GM18507 (cell line): ENCODE measurements around the gene SERINC5.
"Not testable (repeated sequence)": the region's sequence is repeated elsewhere in the genome, so short reads cannot be mapped to it uniquely, and the experiment has no call there.

Experiments used
- DNase-seq: peaks from one replicate; pipeline ENCODE4 v3.0.0; 2011; ENCODE audit warnings: low read depth; ENCODE audit not compliant: insufficient read length; ENCODE audit errors: extremely low spot score
- FAIRE-seq: peaks from 2 replicates; lab custom pipeline; 2011; peaks lifted over from hg19 to GRCh38; lab: Jason Lieb, UNC

SERINC5 gene

DNA sequence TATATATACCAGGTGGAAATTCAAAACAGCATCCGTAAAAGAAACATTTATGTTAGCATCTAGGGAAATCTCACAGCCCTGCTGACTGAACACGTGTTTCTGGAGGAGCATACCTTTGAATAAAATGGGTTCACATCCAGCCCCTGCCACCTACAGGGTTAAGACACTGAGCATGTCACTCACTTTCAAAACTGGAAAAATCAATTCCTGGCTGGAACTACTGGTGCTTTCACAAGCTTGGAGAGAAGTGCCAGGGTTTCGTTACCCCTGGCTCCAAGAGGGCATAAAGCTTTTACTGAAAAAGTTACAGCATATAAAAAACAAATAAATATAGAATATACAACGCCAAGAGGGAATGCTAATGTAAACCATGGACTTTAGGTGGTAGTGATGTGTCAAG, 48.0 kb downstream of the SERINC5 start:
- FAIRE-seq (no peak), DNase-seq (no peak)

DNA sequence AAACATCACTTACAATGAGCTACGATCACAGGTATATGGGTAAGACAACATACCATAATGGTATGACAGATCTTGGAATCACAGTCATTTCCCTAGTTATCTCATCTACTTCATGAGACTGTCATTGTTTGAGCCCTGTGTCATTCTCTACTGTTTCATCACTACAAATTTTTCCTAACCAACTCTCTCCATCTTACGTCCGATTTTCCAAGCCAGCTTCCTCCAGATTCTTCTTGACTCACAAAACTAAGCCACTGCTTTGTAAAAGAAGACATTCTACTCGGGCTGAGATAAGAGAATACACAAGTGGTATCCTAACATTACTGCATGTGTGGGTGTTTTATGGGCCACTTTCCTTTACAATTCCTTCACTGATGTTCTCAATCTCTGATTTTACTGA, 49.6 kb downstream of the SERINC5 start:
- DNase-seq (no peak), FAIRE-seq (no peak)

DNA sequence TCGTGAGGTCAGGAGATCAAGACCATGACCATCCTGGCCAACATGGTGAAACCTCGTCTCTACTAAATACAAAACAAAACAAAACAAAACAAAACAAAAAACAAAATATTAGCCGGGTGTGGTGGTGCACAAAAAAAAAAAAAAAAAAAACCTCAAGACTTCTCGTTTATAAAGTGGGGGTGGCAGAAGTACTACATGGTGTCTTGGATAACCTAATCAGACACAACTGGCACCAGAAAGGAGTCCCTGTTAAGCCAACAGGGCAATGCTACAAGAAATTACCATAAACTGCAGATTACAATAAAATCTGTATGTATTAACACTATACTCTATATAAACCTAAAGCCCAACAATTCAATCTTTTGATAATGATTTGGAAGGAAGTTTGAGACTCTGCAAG, 50.0 kb downstream of the SERINC5 start:
- no peak for DNase-seq
- FAIRE-seq: no peak

DNA sequence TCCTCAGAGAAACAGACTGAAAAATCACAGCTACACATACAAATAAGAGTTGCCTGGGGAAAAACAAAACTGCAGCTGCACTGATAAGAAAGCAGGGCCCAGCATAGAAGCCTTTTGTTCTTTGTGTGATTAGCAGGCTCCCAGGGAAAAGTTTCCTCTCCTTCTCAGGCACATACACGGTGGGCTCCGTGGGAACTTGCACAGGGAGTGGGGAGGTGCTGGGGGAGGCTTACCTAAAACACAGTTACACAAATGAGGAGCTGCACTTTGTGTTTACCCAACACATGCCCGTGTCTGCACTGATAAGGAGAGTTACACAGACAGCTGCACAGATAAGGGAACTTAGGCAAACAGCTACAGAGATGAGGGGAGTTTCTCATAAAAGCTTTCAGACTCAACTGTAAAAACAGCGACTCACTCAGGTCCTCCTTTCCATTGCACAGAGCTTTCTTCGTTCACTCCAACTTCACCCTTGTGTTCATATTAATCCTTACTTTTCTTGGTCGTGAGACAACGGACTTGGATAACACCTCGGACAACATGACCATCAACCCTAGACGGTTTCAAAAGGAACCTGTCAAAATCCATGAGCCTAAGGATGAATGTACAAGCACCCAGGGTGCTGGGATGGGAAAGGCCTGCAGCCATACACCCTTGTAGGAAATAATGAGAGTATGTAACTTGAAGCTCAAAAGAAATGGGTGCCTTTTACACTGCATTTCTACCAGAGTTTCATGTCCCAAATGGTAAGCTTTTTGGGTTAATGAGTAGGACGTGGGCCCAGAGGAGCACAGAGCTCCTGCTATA, 50.8 kb downstream of the SERINC5 start:
- FAIRE-seq: no peak
- no peak for DNase-seq

- not testable (repeated sequence) for DNase-seq, FAIRE-seq
Observed at GRCh38 chr5:80201763-80202162, 54.1 kb downstream of the SERINC5 start.

- DNase-seq (no peak), FAIRE-seq (no peak)
Observed at GRCh38 chr5:80198920-80199319, 56.9 kb downstream of the SERINC5 start.

DNA sequence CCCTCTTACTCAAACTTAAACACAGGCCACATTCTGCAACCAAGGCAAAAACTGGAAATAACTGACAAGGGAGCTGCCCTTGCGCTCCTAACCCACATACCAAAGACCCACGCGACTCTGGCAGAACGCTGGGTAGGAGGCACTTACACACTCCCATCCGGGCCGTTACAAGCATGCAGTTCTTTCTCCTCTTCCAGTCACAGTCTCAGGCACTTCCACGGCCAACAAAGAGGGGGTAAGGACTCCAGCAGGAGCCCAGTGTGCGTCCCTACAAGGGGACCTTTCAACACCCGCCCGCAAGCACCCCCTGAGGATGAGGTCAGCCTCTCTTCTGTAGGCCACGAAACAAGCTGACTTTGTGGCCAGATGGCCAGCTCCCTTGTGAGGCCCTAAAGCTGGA, 57.4 kb downstream of the SERINC5 start:
- FAIRE-seq (no peak), DNase-seq (no peak)

DNA sequence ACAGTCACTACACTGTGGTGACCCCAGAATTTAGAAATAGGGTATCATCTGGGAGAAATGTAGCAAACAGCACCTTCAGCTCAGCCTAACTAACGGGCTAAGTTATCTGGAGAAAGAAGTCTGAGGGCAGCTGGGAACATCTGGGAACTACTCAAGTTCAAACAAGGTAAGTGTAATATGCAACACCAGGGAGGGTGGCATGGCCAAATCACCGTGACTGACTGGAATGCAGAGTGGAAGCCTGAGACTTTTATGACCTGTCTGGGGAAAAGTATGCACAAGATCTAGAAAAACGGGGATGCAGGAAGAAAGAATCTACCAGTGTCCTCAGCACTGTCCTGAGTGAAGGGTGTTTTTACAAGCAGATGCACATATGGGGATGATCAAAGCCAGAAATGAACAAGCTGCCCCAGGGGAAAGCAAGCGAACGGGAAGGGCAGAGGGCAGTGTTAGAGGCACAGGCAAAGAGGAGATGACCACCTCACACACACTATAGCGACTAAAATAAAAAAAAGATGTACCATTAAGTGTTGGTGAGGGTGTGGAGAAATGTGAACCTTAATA, 59.9 kb downstream of the SERINC5 start:
- DNase-seq (no peak), FAIRE-seq (no peak)

- FAIRE-seq (no peak), DNase-seq (no peak)
Observed at GRCh38 chr5:80194468-80194867, 61.4 kb downstream of the SERINC5 start.

GRCh38 chr5:80193401-80193800, 62.4 kb downstream of the SERINC5 start:
- DNase-seq: no peak

DNA sequence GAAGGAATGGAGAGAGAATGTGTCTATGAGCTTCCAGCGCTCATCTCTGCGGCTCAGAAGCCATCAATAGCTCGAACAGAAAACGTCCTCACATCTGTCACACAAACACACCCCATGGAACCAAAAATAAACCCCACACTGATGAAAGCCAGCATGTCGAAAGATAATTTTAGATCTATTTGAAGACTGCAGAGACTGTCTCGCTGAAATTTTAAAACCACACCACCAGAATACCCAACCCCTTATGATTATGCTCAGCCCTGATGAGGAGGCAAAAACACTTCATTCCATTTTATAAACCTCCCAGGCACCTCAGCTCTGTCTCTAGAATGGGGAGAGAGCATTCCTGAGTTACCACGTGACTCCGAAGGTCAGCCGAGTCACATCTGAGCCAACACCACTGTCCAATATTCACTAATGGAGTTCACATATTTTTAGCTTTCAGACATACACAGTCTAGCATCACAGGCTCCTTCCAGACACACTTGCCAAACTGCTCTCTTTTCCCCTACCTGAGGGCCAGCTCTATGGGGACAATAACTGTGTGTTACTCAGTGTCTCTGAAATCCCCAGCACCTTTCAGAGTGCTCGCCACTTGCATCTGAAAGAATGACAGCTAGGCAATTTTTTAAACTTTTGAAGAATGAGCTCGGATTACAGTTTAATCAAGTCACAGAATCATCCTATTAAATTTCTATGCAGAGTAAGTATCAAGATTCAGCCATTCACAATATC, 63.2 kb downstream of the SERINC5 start:
- DNase-seq (no peak), FAIRE-seq (no peak)

More at GRCh38 chr5:80193401-80193800, 62.4 kb downstream of the SERINC5 start:
- FAIRE-seq: no peak

- FAIRE-seq (no peak), DNase-seq (no peak)
Observed at GRCh38 chr5:80191991-80192398, 63.9 kb downstream of the SERINC5 start.

DNA sequence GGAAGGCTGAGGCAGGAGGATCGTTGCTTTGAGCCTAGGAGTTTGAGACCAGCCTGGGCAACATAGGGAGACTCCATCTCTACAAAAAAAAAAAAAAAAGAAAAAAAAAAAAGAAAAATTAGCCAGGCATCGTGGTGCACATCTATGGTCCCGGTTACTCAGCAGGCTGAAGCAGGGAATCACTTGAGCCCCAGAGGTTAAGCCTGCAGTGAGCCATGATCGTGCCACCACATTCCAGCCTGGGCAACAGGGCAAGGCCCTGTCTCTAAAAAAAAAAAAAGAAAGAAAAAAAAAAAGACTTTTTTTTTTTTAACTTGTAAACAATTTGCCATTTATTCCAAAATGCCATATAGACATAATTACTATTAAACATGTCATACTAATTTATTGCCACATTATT, 64.5 kb downstream of the SERINC5 start:
- no peak for FAIRE-seq

DNA sequence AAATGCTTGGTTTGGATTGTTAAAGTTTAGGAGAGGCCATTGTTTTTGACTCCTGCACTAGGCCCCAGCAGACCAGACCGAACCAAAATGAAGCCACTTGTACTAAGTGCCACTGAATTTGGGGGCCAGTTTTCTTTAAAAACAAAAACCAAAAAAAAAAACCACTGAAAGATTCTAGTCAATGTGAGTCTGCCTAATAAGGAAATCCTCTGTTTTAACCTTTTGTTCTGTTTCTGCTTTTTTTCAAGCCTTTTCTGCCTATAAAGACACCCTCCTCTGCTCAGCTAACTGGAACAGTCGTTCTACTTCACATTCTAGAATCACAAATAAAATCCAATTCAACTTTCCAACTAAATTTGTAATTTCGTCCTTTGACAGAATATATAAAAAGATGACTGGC, 64.9 kb downstream of the SERINC5 start:
- FAIRE-seq: no peak

More for the DNA sequence above, 64.5 kb downstream of the SERINC5 start:
- no peak for DNase-seq

DNA sequence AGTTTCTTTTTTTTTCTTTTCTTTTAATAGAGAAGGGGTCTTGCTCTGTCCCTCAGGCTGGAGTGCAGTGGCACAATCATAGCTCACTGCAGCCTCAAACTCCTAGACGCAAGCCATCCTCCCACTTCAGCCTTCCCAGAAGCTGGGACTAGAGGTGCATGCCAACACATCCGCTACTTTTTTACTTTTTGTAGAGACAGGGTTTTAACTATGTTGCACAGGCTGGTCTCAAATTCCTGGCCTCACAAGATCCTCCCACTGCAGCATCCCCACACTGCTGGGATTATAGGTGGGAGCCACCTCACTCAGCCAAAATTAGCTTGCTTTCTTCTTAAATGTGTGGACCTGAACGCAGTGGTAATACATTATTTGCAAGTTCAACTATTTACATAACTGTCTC, 66.1 kb downstream of the SERINC5 start:
- DNase-seq: no peak
- no peak for FAIRE-seq

More for the DNA sequence above, 64.9 kb downstream of the SERINC5 start:
- DNase-seq: no peak

- DNase-seq (no peak), FAIRE-seq (no peak)
Observed at GRCh38 chr5:80189201-80189600, 66.6 kb downstream of the SERINC5 start.

- DNase-seq (no peak), FAIRE-seq (no peak)
Observed at GRCh38 chr5:80187421-80188090, 68.3 kb downstream of the SERINC5 start.

DNA sequence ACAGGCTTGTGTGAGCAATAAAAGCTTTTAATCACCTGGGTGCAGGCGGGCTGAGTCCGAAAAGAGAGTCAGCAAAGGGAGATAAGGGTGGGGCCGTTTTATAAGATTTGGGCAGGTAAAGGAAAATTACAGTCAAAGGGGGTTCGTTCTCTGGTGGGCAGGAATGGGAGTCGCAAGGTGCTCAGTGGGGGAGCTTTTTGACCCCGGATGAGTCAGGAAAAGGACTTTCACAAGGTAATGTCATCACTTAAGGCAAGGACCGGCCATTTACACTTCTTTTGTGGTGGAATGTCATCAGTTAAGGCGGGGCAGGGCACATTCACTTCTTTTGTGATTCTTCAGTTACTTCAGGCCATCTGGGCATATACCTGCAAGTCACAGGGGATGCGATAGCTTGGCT, 70.3 kb downstream of the SERINC5 start:
- not testable (repeated sequence) for DNase-seq, FAIRE-seq

DNA sequence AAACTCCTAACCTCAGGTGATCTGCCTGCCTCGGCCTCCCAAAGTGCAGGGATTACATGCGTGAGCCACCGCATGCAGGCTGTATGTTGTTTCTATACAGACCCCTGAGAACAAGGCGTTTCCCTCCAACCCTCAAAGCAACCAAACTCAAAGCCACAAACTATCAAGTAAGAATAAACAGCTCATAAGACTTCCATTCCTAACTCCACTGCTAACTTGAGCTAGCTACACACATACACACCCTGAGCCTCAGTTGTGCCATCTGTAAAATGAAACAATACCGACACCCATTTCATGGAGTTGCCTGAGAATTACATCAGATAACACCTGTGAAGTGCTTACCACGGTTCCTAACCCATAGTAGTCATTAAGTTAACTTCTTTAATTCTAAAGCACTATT, 70.8 kb downstream of the SERINC5 start:
- DNase-seq: no peak
- no peak for FAIRE-seq
